GM11168 (cell line): ENCODE results near the gene CHPF2.

Experiments used
- in situ Hi-C: fragments of 300-500 bp; cut with MboI; formaldehyde crosslinking; loops from one replicate; pipeline ENCODE4 v1.12.0; 2022; ENCODE audit warnings: low sequenced_read_pairs; ENCODE audit not compliant: unreplicated experiment

The CHPF2 gene

GRCh38 chr7:151280388-151281019, 48.2 kb downstream of the CHPF2 start:
- in situ Hi-C loops, result no loop called here

- in situ Hi-C loops, result no loop called here
Observed at GRCh38 chr7:151281686-151282085, 49.4 kb downstream of the CHPF2 start.

DNA sequence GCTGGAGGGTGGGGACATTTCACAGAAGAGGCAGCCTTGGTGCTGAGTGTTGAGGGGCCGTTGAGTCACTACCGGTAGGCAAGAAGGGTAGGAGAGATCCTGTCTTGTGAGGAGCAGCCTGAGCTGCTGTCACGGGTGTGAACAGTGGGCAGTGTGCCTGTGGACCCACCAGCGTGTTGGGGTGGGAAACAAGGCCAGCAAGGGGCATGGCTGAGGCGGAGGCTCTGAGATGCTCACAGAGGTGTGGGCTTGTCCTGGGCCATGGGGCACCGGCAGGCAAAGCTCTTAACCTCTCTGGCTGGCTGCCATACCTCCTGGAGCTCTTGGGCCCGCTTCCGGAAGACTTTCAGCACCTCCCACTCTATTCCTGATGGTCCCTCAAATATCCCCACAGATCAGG, 49.8 kb downstream of the CHPF2 start:
- in situ Hi-C loops, result no loop called here

GRCh38 chr7:151283302-151283701, 51.0 kb downstream of the CHPF2 start:
- in situ Hi-C loops, result no loop called here

DNA sequence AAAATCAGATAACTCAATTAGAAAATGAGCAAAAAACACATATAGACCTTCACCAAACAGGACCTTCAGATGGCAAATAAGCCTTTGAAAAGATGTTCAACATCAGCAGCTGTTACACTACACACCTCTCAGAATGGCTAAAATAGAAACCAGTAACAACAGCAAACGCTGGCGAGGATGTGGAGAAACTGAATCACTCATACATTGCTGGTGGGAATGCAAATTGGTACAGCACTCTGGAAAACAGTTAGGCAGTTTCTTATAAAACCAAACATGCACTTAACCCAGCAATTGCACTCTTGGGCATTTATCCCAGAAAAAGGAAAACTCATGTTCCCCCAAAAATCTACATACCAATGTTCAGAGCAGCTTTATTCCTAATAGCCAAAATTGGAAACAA, 53.9 kb downstream of the CHPF2 start:
- in situ Hi-C loops, result no loop called here
